Fibroblast of gingiva (primary cell): ENCODE measurements around the gene HNRNPLL.
"Not testable (repeated sequence)": the region's sequence is repeated elsewhere in the genome, so short reads cannot be mapped to it uniquely, and the experiment has no call there.

Source experiments
- DNase-seq: peaks from one replicate; pipeline ENCODE4 v3.0.0-alpha.2; 2011; ENCODE audit warnings: low read depth

HNRNPLL gene

GRCh38 chr2:38552259-38552658 lies 50.5 kb downstream of the HNRNPLL start:
- DNase-seq = no peak

GRCh38 chr2:38551746-38552145 lies 51.0 kb downstream of the HNRNPLL start:
- DNase-seq = no peak

GRCh38 chr2:38551171-38551570 lies 51.6 kb downstream of the HNRNPLL start:
- no peak for DNase-seq

GRCh38 chr2:38549851-38550250 lies 52.9 kb downstream of the HNRNPLL start:
- no peak for DNase-seq

- DNase-seq = no peak
These were observed 53.5 kb downstream of the HNRNPLL start for GRCh38 chr2:38549071-38549704.

GRCh38 chr2:38547791-38548190 lies 54.9 kb downstream of the HNRNPLL start:
- no peak for DNase-seq

GRCh38 chr2:38546585-38546984 lies 56.1 kb downstream of the HNRNPLL start:
- no peak for DNase-seq

GRCh38 chr2:38546064-38546463 lies 56.7 kb downstream of the HNRNPLL start:
- DNase-seq = no peak

- not testable (repeated sequence) for DNase-seq
These were observed 60.5 kb downstream of the HNRNPLL start for GRCh38 chr2:38542248-38542631.

GRCh38 chr2:38540580-38541286 lies 62.0 kb downstream of the HNRNPLL start:
- no peak for DNase-seq

GRCh38 chr2:38539086-38539485 lies 63.6 kb downstream of the HNRNPLL start:
- DNase-seq = no peak

GRCh38 chr2:38537937-38538525 lies 64.7 kb downstream of the HNRNPLL start:
- DNase-seq = no peak

- not testable (repeated sequence) for DNase-seq
These were observed 65.4 kb downstream of the HNRNPLL start for GRCh38 chr2:38537296-38537695.

GRCh38 chr2:38535744-38536506 lies 66.8 kb downstream of the HNRNPLL start:
- peak; percentile 45 for DNase-seq

GRCh38 chr2:38535404-38535743 lies 67.4 kb downstream of the HNRNPLL start:
- no peak for DNase-seq

GRCh38 chr2:38534746-38535403 lies 67.9 kb downstream of the HNRNPLL start:
- DNase-seq = no peak

- DNase-seq = no peak
These were observed 68.8 kb downstream of the HNRNPLL start for GRCh38 chr2:38533757-38534545.

- DNase-seq = no peak
These were observed 69.5 kb downstream of the HNRNPLL start for GRCh38 chr2:38533180-38533579.

- DNase-seq = no peak
These were observed 70.4 kb downstream of the HNRNPLL start for GRCh38 chr2:38532366-38532765.

GRCh38 chr2:38529208-38529607 lies 73.5 kb downstream of the HNRNPLL start:
- no peak for DNase-seq

GRCh38 chr2:38528534-38528933 lies 74.2 kb downstream of the HNRNPLL start:
- DNase-seq = no peak
